ENCODE results near the gene LTBP2. TPM values are rescaled to one million over a fixed set of nuclear protein-coding genes. Genes with fewer than 3 reads are reported as not detected.

Gene LTBP2
- polyA plus RNA-seq, 1 donor from 2014 or later: 0.33 TPM

GRCh38 chr14:74501135-74501614 is 110.9 kb downstream of the LTBP2 start:
- H3K36me3 ChIP-seq (ENCODE audit: insufficient read depth, low read length): no peaks in the 10 kb centered on the region
- no peaks in the 10 kb centered on the region for H3K9me3 ChIP-seq (ENCODE audit: low read length)
- H3K4me3 ChIP-seq (ENCODE audit: low read length): peak overlapping the region; percentile 12
- no peak overlapping the region for H3K4me2 ChIP-seq (ENCODE audit: low read length)
- TF ChIP-seq EP300 (conservative IDR thresholded peaks at IDR 0.05; ENCODE audit: poor library complexity, severe bottlenecking) (no peak), REST (IDR thresholded peaks at IDR 0.05; ENCODE audit: borderline replicate concordance) (no peak), POLR2AphosphoS5 (IDR thresholded peaks at IDR 0.05) (no peak), SMC3 (conservative IDR thresholded peaks at IDR 0.05; ENCODE audit: poor library complexity) (peak; percentile 44), TAF1 (IDR thresholded peaks at IDR 0.05; ENCODE audit: low read depth) (no peak), CTCF (IDR thresholded peaks at IDR 0.05; ENCODE audit: poor library complexity, severe bottlenecking) (peak; percentile 69), RAD21 (conservative IDR thresholded peaks at IDR 0.05) (peak; percentile 65), EZH2 (IDR thresholded peaks at IDR 0.05; ENCODE audit: borderline replicate concordance, insufficient read depth, low read length, poor library complexity, severe bottlenecking) (no peak), MXI1 (conservative IDR thresholded peaks at IDR 0.05; ENCODE audit: poor library complexity, severe bottlenecking) (no peak)
- peak overlapping the region; percentile 52 for H3K9ac ChIP-seq (ENCODE audit: low read length)
- H3F3A ChIP-seq (ENCODE audit: insufficient read depth, low read length, poor library complexity, severe bottlenecking): no peaks in the 10 kb centered on the region
- H3K9me2 ChIP-seq (ENCODE audit: insufficient read depth, low read length): no peaks in the 10 kb centered on the region
- H4K20me1 ChIP-seq (ENCODE audit: insufficient read depth): no peaks in the 10 kb centered on the region
- peak overlapping the region; percentile 33 for H2AFZ ChIP-seq (ENCODE audit: low read depth, low read length)
- no peaks in the 10 kb centered on the region for H3K27me3 ChIP-seq (ENCODE audit: insufficient read depth, low read depth, low read length)
- H3K27ac ChIP-seq (ENCODE audit: low read length): peak overlapping the region; percentile 68
- no peaks in the 10 kb centered on the region for H3K79me2 ChIP-seq (replicated peaks; ENCODE audit: insufficient read depth, low read length)

- Histone ChIP-seq H3K27me3 (ENCODE audit: insufficient read depth, low read depth, low read length) (no peaks in the 10 kb centered on the region), H4K20me1 (ENCODE audit: insufficient read depth) (no peaks in the 10 kb centered on the region), H3K9ac (ENCODE audit: low read length) (peak overlapping the region; percentile 52), H3F3A (ENCODE audit: insufficient read depth, low read length, poor library complexity, severe bottlenecking) (no peaks in the 10 kb centered on the region), H3K4me2 (ENCODE audit: low read length) (no peak overlapping the region), H3K27ac (ENCODE audit: low read length) (peak overlapping the region; percentile 68), H3K9me2 (ENCODE audit: insufficient read depth, low read length) (no peaks in the 10 kb centered on the region), H2AFZ (ENCODE audit: low read depth, low read length) (peak overlapping the region; percentile 33), H3K79me2 (replicated peaks; ENCODE audit: insufficient read depth, low read length) (no peaks in the 10 kb centered on the region), H3K4me3 (ENCODE audit: low read length) (peak overlapping the region; percentile 12), H3K9me3 (ENCODE audit: low read length) (no peaks in the 10 kb centered on the region), H3K36me3 (ENCODE audit: insufficient read depth, low read length) (no peaks in the 10 kb centered on the region)
- TF ChIP-seq POLR2AphosphoS5 (IDR thresholded peaks at IDR 0.05) (peak; percentile 43), EZH2 (IDR thresholded peaks at IDR 0.05; ENCODE audit: borderline replicate concordance, insufficient read depth, low read length, poor library complexity, severe bottlenecking) (no peak), REST (IDR thresholded peaks at IDR 0.05; ENCODE audit: borderline replicate concordance) (no peak), TAF1 (IDR thresholded peaks at IDR 0.05; ENCODE audit: low read depth) (no peak), CTCF (IDR thresholded peaks at IDR 0.05; ENCODE audit: poor library complexity, severe bottlenecking) (no peak), EP300 (conservative IDR thresholded peaks at IDR 0.05; ENCODE audit: poor library complexity, severe bottlenecking) (peak; percentile 52), SMC3 (conservative IDR thresholded peaks at IDR 0.05; ENCODE audit: poor library complexity) (no peak), MXI1 (conservative IDR thresholded peaks at IDR 0.05; ENCODE audit: poor library complexity, severe bottlenecking) (no peak)
Observed at GRCh38 chr14:74500417-74501134, 111.5 kb downstream of the LTBP2 start.

All from neural cell (in vitro differentiated cells).